Naive B cell (primary cell): ENCODE results near the gene ENAH. TPM values are rescaled to one million over a fixed set of nuclear protein-coding genes. Genes with fewer than 3 reads are reported as not detected.
"Not testable (repeated sequence)": the region's sequence is repeated elsewhere in the genome, so short reads cannot be mapped to it uniquely, and the experiment has no call there.

ENCODE experiments used
- ATAC-seq, 2 donors: fragments of 150-1000 bp; cut with Tn5 transposase; 2 replicates each; pipeline ENCODE4 v1.10.0; 2021; ENCODE audit warnings: low read depth in 2 of 2, mild to moderate bottlenecking in 2 of 2, moderate library complexity in 2 of 2
- DNase-seq: peaks from one replicate; pipeline ENCODE4 v3.0.0; 2022
- H3K27ac Mint-ChIP-seq, 6 donors: one replicate each; pipeline ENCODE4 v1.8.0; 2020 to 2022; ENCODE audit warnings: mild to moderate bottlenecking in 6 of 6, mixed read lengths in 6 of 6, moderate library complexity in 5 of 6, inconsistent platforms in 2 of 6
- H3K27me3 Mint-ChIP-seq, 3 donors: one replicate each; pipeline ENCODE4 v1.8.0; 2021 to 2022; ENCODE audit warnings: mixed read lengths in 3 of 3, mild to moderate bottlenecking in 1 of 3
- H3K36me3 Mint-ChIP-seq, 2 donors: one replicate each; pipeline ENCODE4 v1.8.0; 2020 to 2022; ENCODE audit warnings: mixed read lengths in 2 of 2, inconsistent platforms in 1 of 2, mild to moderate bottlenecking in 1 of 2
- H3K4me1 Mint-ChIP-seq, 3 donors: one replicate each; pipeline ENCODE4 v1.8.0; 2020 to 2022; ENCODE audit warnings: mixed read lengths in 3 of 3, inconsistent platforms in 1 of 3, mild to moderate bottlenecking in 1 of 3, moderate library complexity in 1 of 3
- H3K4me3 Mint-ChIP-seq, 8 donors: one replicate each; pipeline ENCODE4 v1.8.0; 2020 to 2022; ENCODE audit warnings: mild to moderate bottlenecking in 8 of 8, mixed read lengths in 8 of 8, moderate library complexity in 8 of 8, inconsistent platforms in 2 of 8
- H3K9me3 Mint-ChIP-seq, 7 donors: one replicate each; pipeline ENCODE4 v1.8.0; 2020 to 2022; ENCODE audit warnings: mixed read lengths in 7 of 7, mild to moderate bottlenecking in 5 of 7, inconsistent platforms in 2 of 7, moderate library complexity in 1 of 7
- polyA plus RNA-seq, 6 donors: library from polyadenylated mRNA; unstranded; fragments of 300-500 nt; fragmentation: Illumina TruSeq; gene quantifications; one replicate each; pipeline ENCODE4 v1.2.3, GENCODE V29; 2021; ENCODE audit warnings: low read depth in 6 of 6

ENAH gene
- polyA plus RNA-seq, 6 donors from 2014 or later = 0.23 to 3.6 (median 2.0) TPM

DNA sequence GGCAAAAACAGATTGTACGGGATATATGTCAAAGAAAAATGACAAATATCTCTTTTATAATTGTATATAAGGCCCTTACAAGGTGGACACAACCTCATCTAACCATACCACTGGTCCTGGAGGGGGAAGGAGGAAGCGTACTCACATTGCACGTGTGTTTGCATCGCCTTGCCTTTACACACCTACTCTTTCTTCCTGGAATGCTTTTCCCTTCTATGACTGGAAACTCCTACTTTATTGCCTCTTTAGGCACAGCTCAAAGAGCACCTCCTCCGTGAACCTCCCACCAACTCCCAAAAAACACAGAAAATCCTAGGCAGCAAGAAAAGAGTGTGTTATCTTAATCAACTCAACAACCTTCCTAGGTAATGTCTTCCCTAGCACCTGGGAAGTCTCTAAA, 125.3 kb downstream of the ENAH start:
- Mint-ChIP-seq H3K36me3 (no peaks in the 10 kb centered on the region), H3K9me3 (no peaks in the 10 kb centered on the region), H3K27me3 (no peaks in the 10 kb centered on the region), H3K4me3 (no peak overlapping the region), H3K27ac (no peak overlapping the region), H3K4me1 (no peaks in the 10 kb centered on the region)
- no peak for DNase-seq
- no peak for ATAC-seq

DNA sequence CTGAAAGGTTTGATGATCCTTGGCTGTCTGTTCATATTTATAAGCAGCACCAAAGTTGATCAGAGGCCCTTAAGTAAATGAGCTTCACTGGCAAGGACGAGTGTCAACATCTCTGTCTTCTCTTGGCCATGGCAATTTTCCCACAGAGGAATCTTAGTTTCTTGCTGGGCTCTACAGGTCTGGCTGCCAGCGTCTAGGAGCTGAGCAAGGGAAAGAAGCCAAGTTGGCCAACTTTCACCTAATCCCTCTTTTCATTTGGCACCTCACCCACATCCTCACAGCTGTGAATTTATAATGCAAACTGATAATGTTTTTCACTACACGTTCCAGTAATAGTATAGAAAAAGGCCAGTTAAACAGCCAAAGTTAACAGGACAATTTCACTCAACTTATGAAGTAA, 126.0 kb downstream of the ENAH start:
- DNase-seq (no peak), ATAC-seq (no peak)
- Mint-ChIP-seq H3K4me3 (no peak overlapping the region), H3K27ac (no peak overlapping the region), H3K9me3 (no peaks in the 10 kb centered on the region), H3K36me3 (no peaks in the 10 kb centered on the region), H3K4me1 (no peaks in the 10 kb centered on the region), H3K27me3 (no peaks in the 10 kb centered on the region)

- no peaks in the 10 kb centered on the region for H3K9me3 Mint-ChIP-seq
- H3K4me3 Mint-ChIP-seq = no peak overlapping the region
- H3K4me1 Mint-ChIP-seq = no peaks in the 10 kb centered on the region
- no peaks in the 10 kb centered on the region for H3K36me3 Mint-ChIP-seq
- no peaks in the 10 kb centered on the region for H3K27me3 Mint-ChIP-seq
- ATAC-seq = no peak
- no peak for DNase-seq
- H3K27ac Mint-ChIP-seq = peak overlapping the region in 1 of 6 donors; percentile 84
Measured at GRCh38 chr1:225525377-225525776, 127.5 kb downstream of the ENAH start.

DNA sequence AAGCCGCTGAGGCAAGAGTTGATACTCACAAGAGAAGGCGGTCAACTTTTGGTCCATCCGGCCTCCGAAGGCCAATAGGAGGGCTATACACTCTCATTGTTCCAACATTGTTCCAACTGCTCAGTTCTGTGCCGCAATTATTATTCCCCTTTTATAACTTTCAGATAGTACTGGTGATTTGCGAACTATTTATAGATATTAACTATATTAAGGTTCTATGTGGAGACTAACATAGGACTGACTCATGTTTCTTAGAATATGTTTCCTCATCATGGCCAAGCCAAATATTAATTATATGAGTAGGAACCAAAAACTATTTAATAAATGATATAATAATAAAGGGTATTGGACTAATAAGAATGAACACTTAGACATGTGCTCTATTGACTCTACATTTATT, 128.4 kb downstream of the ENAH start:
- no peak for DNase-seq
- no peak overlapping the region for H3K27ac Mint-ChIP-seq
- no peaks in the 10 kb centered on the region for H3K9me3 Mint-ChIP-seq
- no peak overlapping the region for H3K4me3 Mint-ChIP-seq
- ATAC-seq = no peak
- H3K4me1 Mint-ChIP-seq = no peaks in the 10 kb centered on the region
- H3K36me3 Mint-ChIP-seq = peaks cover 0 to 1% of the 10 kb centered on the region in 2 donors
- H3K27me3 Mint-ChIP-seq = no peaks in the 10 kb centered on the region

- no peaks in the 10 kb centered on the region for H3K27me3 Mint-ChIP-seq
- peaks cover 3 to 8% of the 10 kb centered on the region in 2 donors for H3K36me3 Mint-ChIP-seq
- H3K9me3 Mint-ChIP-seq = no peaks in the 10 kb centered on the region
- DNase-seq = no peak
- H3K4me1 Mint-ChIP-seq = no peaks in the 10 kb centered on the region
- no peak overlapping the region for H3K4me3 Mint-ChIP-seq
- no peak overlapping the region for H3K27ac Mint-ChIP-seq
- ATAC-seq = no peak
Measured at GRCh38 chr1:225523263-225523950, 129.5 kb downstream of the ENAH start.

- ATAC-seq = no peak
- H3K9me3 Mint-ChIP-seq = no peaks in the 10 kb centered on the region
- no peak overlapping the region for H3K4me3 Mint-ChIP-seq
- no peaks in the 10 kb centered on the region for H3K4me1 Mint-ChIP-seq
- peaks cover 6 to 10% of the 10 kb centered on the region in 2 donors for H3K36me3 Mint-ChIP-seq
- H3K27ac Mint-ChIP-seq = peak overlapping the region in 1 of 6 donors; percentile 23
- no peaks in the 10 kb centered on the region for H3K27me3 Mint-ChIP-seq
- no peak for DNase-seq
Measured at GRCh38 chr1:225522588-225523262, 130.2 kb downstream of the ENAH start.

- ATAC-seq (no peak), DNase-seq (no peak)
- Mint-ChIP-seq H3K9me3 (no peaks in the 10 kb centered on the region), H3K4me3 (no peak overlapping the region), H3K4me1 (no peaks in the 10 kb centered on the region), H3K27me3 (no peaks in the 10 kb centered on the region), H3K36me3 (peaks cover 14 to 19% of the 10 kb centered on the region in 2 donors), H3K27ac (no peak overlapping the region)
Measured at GRCh38 chr1:225520587-225521227, 132.2 kb downstream of the ENAH start.

GRCh38 chr1:225519166-225519863, 133.6 kb downstream of the ENAH start:
- no peak overlapping the region for H3K4me3 Mint-ChIP-seq
- H3K27me3 Mint-ChIP-seq = no peaks in the 10 kb centered on the region
- H3K9me3 Mint-ChIP-seq = no peaks in the 10 kb centered on the region
- no peaks in the 10 kb centered on the region for H3K4me1 Mint-ChIP-seq
- peaks cover 14 to 19% of the 10 kb centered on the region in 2 donors for H3K36me3 Mint-ChIP-seq
- no peak for ATAC-seq
- DNase-seq = no peak
- peak overlapping the region in 1 of 6 donors; percentile 95 for H3K27ac Mint-ChIP-seq

- no peak overlapping the region for H3K27ac Mint-ChIP-seq
- H3K36me3 Mint-ChIP-seq = peaks cover 14 to 19% of the 10 kb centered on the region in 2 donors
- no peaks in the 10 kb centered on the region for H3K9me3 Mint-ChIP-seq
- no peaks in the 10 kb centered on the region for H3K4me1 Mint-ChIP-seq
- H3K27me3 Mint-ChIP-seq = no peaks in the 10 kb centered on the region
- no peak for DNase-seq
- no peak for ATAC-seq
- H3K4me3 Mint-ChIP-seq = no peak overlapping the region
Measured at GRCh38 chr1:225517697-225518096, 135.2 kb downstream of the ENAH start.

DNA sequence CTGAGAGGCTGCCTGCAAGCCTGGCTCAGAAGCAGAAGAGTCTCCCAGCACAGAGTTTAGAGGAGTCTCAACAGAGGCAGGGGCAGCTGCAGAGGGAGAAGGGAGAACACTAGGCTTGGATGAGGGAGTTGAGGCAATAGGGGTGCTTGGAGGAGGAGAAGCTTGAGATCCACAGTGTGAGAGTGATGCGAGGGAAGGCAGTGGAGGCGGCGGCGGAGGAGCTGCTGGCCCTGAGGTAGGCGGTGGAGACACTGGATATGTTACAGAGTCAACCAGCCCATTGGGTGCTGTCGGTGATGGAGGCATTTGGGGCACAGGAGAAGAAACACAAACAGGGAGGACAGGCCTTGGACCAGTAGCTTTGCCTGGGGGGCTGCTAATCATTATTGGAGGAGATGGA, 135.7 kb downstream of the ENAH start:
- DNase-seq = no peak
- Mint-ChIP-seq H3K27me3 (no peaks in the 10 kb centered on the region), H3K27ac (peak overlapping the region in 1 of 6 donors; percentile 85), H3K4me3 (peak overlapping the region in 1 of 8 donors; percentile 15), H3K36me3 (peaks cover 14 to 19% of the 10 kb centered on the region in 2 donors), H3K9me3 (no peaks in the 10 kb centered on the region), H3K4me1 (no peaks in the 10 kb centered on the region)
- ATAC-seq = no peak

DNA sequence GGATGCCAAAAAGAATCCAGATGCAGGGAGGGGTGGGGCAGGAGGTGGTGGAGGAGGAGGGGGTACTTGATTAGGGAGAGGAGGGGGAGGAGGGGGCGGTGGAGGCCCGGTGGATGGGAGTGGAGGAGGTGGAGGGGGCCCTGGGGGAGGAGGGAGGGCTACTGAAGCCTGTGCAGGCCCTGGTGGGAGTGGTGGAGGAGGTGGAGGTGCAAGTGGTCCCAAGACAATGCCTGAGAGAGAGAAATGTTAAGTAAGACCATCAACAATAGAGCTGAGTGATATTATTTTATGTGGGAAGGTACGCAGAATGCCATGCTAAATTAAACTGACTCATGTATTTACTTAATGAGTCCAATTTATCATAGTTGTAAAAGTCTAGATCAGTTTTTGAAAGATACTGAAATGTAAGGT, 138.2 kb downstream of the ENAH start:
- ATAC-seq (no peak), DNase-seq (no peak)
- no peaks in the 10 kb centered on the region for H3K27me3 Mint-ChIP-seq
- no peaks in the 10 kb centered on the region for H3K4me1 Mint-ChIP-seq
- peaks cover 14 to 19% of the 10 kb centered on the region in 2 donors for H3K36me3 Mint-ChIP-seq
- no peak overlapping the region for H3K4me3 Mint-ChIP-seq
- no peaks in the 10 kb centered on the region for H3K9me3 Mint-ChIP-seq
- H3K27ac Mint-ChIP-seq = peak overlapping the region in 1 of 6 donors; percentile 30

- not testable (repeated sequence) for DNase-seq, H3K4me3 Mint-ChIP-seq, H3K27me3 Mint-ChIP-seq, ATAC-seq, H3K4me1 Mint-ChIP-seq, H3K9me3 Mint-ChIP-seq
- Mint-ChIP-seq H3K36me3 (peaks cover 11% of the 10 kb centered on the region in 2 donors), H3K27ac (peak overlapping the region in 1 of 6 donors; percentile 67)
Measured at GRCh38 chr1:225513576-225513975, 139.3 kb downstream of the ENAH start.

GRCh38 chr1:225511828-225512381, 141.0 kb downstream of the ENAH start:
- H3K36me3 Mint-ChIP-seq = peaks cover 2 to 4% of the 10 kb centered on the region in 2 donors
- DNase-seq = no peak
- no peaks in the 10 kb centered on the region for H3K9me3 Mint-ChIP-seq
- no peak for ATAC-seq
- no peaks in the 10 kb centered on the region for H3K4me1 Mint-ChIP-seq
- H3K27me3 Mint-ChIP-seq = no peaks in the 10 kb centered on the region
- no peak overlapping the region for H3K4me3 Mint-ChIP-seq
- no peak overlapping the region for H3K27ac Mint-ChIP-seq
